Astrocyte of the spinal cord (primary cell): Measurements from ENCODE around the gene GAS5.
"Not testable (repeated sequence)": the region's sequence is repeated elsewhere in the genome, so short reads cannot be mapped to it uniquely, and the experiment has no call there.

Source experiments
- DNase-seq: peaks from one replicate; pipeline ENCODE4 v3.0.0; 2011; ENCODE audit warnings: low read depth, low spot score
- H3K4me3 ChIP-seq: 2 replicates; pipeline ENCODE4 v1.5.1; 2011; ENCODE audit warnings: low read depth, mild to moderate bottlenecking, low read length, moderate library complexity
- in situ Hi-C: cut with HindIII; loops from 2 replicates; pipeline ENCODE4 v1.10.0; 2017; ENCODE audit warnings: low sequenced_read_pairs
- TF ChIP-seq, protein P1 (sequence below): IDR thresholded peaks from 2 replicates; pipeline ENCODE4 v1.5.1; 2012; ENCODE audit warnings: low read depth, mild to moderate bottlenecking, low read length, inconsistent platforms

The GAS5 gene

DNA sequence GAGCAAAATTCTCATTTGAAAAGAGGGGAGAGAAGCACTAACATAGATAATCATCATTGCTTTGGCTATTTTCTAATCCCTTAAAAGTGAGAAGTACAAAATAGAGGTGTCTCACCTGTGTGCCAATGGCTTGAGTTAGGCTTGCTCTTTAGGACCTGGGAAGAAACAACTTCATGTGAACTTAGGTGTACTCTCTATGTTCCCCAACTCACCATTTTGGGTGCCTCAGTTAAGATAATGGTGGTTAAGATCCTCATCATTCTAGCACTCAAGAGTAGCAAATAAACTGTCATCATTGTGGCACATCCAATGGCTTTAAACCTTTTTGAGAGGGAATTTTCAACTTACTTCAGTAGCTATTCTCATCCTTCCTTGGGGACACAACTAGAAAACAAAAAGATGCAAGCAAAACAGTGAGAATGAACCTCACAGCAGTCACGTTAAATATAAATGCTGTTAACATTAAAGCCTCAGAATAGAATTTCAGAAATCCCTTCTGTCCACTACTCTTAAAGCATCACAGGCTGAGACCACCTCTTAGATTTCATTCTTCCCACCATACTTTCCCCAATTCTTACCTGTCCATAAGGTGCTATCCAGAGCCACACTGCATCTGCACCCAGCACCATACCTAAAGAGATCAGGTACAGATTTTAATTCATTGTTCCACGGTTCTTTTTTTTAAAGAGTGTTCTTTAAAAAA, 1.2 kb downstream of the GAS5 start:
- in situ Hi-C loops, result no loop called here
- no peak for DNase-seq
- H3K4me3 ChIP-seq, result peak overlapping the region; percentile 91
- TF ChIP-seq, protein P1, sequence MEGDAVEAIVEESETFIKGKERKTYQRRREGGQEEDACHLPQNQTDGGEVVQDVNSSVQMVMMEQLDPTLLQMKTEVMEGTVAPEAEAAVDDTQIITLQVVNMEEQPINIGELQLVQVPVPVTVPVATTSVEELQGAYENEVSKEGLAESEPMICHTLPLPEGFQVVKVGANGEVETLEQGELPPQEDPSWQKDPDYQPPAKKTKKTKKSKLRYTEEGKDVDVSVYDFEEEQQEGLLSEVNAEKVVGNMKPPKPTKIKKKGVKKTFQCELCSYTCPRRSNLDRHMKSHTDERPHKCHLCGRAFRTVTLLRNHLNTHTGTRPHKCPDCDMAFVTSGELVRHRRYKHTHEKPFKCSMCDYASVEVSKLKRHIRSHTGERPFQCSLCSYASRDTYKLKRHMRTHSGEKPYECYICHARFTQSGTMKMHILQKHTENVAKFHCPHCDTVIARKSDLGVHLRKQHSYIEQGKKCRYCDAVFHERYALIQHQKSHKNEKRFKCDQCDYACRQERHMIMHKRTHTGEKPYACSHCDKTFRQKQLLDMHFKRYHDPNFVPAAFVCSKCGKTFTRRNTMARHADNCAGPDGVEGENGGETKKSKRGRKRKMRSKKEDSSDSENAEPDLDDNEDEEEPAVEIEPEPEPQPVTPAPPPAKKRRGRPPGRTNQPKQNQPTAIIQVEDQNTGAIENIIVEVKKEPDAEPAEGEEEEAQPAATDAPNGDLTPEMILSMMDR, result no peak

DNA sequence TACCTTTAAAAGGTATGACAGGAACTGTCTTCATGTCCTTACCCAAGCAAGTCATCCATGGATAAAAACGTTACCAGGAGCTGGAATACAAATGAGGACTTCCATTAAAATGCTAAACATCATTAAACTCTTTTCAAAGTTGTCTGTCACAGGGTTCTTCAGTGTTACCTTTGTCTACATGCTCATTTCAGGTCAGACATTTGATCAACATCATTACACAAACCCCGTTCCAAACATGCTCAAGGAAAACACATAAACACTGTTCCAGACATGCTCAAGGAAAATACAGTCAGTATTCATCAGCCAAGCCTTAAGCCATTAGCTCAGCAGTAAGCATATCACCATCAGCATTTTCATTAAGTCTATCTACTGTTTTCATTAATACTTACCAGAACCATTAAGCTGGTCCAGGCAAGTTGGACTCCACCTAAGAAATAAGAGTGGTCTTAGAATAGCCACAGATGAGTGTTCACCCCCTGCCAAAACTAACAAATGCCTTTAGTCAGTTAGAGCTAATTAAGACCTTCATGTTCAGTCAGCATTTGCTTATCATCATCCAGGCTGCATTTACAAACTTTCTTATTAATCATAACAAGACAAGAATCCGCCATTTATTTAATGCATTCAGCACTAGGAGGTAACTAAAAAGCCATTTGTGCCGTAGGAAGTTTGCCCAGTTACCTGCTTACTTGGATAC, 2.2 kb downstream of the GAS5 start:
- peak overlapping the region; percentile 91 for H3K4me3 ChIP-seq
- DNase-seq, result no peak
- in situ Hi-C loops, result no loop called here
- TF ChIP-seq, protein P1, result no peak

DNA sequence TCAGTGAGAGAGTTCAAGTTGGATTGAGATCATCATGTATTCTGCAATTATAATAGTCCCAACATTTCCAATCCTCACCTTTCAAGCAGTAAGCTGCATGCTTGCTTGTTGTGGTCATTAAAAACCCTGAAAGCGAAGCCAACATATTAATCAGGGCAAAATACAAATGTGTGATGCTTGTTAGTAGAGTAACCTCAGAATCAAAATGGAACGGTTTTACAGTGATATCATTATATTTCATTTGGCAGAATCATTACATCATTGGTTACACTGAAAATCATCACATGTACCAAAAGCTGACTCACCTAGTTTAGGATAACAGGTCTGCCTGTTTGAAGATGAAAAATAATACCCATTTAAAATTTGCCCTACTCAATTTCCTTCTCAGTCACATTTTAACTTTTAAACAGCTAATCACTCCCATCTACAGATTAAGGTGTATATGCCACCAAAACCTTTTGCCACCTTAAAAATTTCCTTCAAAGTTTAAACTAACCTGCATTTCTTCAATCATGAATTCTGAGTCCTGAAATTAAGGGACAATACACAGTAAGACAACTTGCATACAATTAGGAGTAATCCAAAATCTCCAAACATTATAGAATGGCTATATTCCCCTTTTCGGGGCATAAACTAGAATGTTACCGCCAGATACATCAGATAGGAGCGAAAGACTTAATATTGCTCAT, 3.5 kb downstream of the GAS5 start:
- peak overlapping the region; percentile 91 for H3K4me3 ChIP-seq

DNA sequence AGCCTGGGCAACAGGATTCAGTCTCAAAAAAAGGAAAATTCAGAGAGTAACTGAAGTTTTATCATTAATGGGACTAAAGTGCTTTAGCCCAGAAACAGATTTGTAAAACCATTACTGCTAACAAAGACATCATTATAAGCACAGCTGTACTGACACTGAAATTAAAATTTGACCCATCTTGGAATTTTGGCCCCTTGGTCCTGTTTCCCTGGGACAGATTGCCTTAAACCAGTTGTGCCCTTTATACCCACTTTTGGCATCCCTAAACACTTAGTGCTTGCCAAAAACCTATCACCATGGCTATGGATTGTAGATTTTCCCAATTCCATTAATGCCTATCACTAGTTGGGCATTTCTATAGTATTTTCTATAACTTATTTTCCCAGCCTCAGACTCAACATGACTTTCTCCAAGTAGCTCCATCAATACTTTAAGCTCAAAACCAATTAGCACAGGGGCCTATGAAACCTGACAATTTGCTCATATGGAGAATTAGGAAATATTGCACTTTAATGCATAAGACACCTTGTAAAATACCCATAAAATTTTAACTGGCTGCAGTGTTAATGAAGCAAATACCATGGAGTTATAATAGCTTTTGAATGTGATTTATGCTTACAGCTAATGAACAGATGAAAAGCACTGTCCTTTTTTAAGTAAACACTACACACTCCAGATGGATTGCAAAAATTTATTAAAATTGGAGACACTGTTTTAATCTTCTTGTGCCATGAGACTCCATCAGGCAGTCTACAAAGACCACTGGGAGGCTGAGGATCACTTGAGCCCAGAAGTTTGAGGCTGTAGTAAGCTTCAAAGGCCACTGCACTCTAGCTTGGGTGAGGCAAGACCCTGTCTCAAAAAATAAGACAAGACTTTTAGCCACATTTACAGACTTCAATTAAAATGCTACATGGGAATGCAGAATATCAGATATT, 4.3 kb downstream of the GAS5 start:
- in situ Hi-C loops, result no loop called here
- no peak overlapping the region for H3K4me3 ChIP-seq
- TF ChIP-seq, protein P1, result no peak
- no peak for DNase-seq

More for the DNA sequence above, 3.5 kb downstream of the GAS5 start:
- TF ChIP-seq, protein P1, result no peak
- in situ Hi-C loops, result no loop called here
- no peak for DNase-seq

DNA sequence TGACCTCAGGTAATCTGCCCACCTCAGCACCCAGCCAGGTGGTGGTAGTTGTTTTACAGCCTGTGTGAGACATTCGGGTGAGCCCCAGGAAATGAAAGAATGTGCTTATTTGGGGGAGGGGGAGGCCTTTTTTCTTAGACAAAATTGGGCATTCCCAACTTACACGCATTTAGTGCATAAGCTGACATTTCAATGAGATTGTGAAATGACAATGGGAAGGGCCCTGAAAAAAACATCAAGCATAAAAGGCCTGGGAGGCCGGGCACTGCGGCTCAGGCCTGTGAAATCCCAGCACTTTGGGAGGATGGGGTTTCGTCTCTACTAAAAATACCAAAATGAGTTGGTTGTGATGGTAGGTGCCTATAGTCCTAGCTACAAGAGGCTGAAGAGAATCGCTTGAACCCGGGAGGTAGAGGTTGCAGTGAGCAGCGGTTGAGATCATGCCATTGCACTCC, 5.0 kb downstream of the GAS5 start:
- no peak overlapping the region for H3K4me3 ChIP-seq
- in situ Hi-C loops, result no loop called here
- DNase-seq, result no peak
- TF ChIP-seq, protein P1, result no peak

DNA sequence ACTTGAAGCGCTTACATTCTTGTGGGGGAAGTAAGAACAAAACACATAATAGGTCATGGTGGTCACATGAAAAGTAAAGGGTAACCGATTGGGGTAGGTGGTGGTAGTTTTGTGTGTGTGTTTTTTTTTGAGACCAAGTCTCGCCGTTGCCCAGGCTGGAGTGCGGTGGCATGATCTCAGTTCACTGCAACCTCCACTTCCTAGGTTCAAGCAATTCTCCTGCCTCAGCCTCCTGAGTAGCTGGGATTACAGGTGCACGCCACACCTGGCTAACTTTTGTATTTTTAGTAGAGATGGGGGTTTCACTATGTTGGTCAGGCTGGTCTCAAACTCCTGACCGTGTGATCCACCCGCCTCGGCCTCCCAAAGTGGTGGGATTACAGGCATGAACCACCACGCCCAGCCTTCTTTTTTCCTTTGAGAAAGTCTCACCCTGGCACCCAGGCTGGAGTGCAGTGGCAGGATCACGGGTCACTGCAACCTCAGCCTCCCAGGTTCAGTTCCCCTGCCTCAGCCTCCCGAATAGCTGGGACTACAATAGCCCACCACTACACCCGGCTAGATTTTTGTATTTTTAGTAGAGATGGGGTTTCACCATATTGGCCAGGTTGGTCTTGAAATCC, 5.5 kb downstream of the GAS5 start:
- H3K4me3 ChIP-seq, in situ Hi-C loops, DNase-seq: not testable (repeated sequence)
